Measurements from ENCODE around the gene JMJD7.

Gene JMJD7

DNA sequence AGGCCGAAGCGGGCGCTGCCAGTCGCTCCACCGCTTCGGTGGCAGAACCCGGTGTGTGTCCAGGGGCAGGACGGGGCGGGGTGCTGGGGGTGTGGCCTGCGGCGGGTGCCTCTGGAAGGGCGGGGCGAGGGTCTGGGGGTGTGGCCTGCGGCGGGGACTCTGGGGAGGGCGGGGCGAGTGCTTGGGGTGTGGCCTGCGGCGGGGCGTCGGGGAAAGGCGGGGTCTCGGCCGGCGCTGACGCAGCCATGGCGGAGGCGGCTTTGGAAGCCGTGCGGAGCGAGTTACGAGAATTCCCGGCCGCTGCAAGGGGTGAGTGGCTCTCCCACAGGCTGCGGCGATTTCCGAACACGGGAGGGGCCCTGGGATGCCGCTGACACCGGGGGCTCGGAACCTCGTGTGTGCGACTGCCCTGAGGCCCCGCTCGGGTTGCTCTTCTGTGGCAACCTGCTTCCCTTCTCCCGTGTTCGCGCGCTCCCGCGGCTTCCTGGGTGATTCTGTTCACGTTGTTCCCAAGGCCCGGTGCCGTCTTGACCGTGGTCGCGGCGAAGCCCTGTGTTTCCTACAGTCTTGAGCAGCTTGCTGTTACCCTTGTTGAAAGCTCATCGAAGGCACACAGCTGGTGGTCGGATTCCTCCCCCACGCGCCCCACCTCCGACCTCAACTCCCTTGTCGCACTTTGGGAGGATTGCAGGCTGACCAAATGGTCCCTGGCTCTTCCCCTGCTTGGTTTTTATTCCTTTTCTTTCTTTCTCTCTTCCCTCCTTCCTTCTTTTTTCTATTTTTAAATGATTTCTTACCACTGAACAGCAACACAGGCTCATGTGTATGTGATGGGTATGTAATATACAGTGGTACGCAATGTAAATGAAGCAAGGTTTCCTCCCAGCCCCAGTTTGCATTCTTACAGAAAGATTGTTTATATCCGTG lies at the start of gene JMJD7:
Gene JMJD7 (plus strand): TSS at position 213 of the 927 bp plus-strand sequence. CDS start 33 bp downstream, at position 246.
- peak; percentile 71 for DNase-seq (ENCODE audit: low read depth, low spot score)

DNA sequence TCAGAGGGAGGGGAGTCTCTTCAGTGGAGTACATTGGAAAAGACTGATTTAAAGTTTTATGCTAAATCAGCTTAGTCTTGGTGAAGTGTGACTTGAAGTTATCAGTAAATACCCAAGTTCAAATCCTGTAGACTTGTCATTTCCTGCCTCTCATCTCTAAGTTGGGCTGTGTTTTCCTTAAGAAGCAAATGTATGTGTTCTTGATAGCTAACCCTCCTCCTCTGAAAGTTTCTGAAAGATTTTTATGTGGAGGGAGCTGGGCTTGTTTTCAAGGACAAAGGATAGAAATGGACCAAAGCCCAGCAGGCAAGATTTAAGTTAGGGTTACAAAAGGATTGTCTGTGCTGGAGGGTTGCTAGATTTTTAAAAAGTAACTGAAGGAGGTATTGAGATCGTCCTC lies 49.4 kb upstream of the JMJD7 start:
- no peak for DNase-seq (ENCODE audit: low read depth, low spot score)

DNA sequence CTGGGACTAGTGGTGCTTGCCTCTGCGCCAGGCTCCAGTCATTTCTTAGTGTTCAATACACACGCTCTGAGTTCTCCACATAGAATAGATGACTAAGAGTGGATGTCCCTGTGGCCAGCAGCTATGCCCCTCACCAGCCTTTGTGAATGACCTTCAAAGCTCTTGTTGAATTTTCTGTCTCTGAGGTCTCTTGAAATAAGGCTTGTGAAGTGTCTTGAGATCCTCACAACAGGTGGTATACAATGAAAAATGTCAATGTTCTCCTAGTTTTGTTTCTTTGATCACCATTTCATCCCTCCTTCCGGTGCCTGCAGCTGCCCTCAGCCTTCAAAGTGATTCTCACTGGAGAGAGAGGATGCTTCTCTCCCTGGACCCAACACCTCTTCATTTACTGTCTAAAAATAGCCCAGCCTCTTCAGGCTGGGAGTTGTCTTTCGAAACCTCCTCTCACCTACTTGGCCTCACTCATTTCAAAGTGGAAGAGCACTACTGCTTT lies 48.2 kb upstream of the JMJD7 start:
- no peak for DNase-seq (ENCODE audit: low read depth, low spot score)

DNA sequence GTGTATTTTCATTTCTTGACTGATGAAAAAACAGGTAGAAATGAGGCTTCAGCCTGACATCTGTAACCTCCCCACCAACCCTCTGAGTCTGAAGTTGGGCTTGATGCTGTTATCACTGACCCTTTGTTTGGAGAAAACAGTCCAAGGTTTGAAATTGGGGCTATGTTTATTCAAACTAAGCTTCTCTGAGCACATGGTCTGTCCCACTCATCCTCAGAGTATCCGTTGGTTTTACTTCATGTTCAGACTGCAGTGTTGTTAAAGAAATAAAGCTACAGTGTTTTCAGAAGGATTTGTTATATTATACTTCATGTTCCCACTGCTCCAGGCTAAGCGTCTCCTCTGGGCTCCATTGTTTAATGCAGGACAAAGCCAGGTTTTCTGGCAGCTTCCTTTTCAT lies 47.6 kb upstream of the JMJD7 start:
- no peak for DNase-seq (ENCODE audit: low read depth, low spot score)

DNA sequence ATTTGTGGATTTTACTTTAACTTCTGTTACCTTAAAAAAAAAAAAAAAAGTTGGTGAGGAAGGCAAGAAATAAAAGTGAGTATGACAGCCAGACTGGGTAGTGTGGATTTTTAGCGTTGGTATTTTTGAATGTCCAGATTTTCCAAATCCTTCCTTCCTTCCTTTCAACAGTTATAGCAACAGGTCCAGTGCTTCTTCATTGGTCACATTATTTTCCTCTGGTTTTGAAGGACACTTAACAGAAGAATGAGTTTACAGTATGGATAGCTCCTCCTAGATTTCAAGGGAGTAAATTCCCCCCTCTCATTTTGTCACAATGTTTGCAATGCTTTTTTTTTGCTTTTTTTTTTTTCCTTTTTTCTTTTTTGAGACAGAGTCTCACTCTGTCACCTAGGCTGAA lies 47.2 kb upstream of the JMJD7 start:
- no peak for DNase-seq (ENCODE audit: low read depth, low spot score)

DNA sequence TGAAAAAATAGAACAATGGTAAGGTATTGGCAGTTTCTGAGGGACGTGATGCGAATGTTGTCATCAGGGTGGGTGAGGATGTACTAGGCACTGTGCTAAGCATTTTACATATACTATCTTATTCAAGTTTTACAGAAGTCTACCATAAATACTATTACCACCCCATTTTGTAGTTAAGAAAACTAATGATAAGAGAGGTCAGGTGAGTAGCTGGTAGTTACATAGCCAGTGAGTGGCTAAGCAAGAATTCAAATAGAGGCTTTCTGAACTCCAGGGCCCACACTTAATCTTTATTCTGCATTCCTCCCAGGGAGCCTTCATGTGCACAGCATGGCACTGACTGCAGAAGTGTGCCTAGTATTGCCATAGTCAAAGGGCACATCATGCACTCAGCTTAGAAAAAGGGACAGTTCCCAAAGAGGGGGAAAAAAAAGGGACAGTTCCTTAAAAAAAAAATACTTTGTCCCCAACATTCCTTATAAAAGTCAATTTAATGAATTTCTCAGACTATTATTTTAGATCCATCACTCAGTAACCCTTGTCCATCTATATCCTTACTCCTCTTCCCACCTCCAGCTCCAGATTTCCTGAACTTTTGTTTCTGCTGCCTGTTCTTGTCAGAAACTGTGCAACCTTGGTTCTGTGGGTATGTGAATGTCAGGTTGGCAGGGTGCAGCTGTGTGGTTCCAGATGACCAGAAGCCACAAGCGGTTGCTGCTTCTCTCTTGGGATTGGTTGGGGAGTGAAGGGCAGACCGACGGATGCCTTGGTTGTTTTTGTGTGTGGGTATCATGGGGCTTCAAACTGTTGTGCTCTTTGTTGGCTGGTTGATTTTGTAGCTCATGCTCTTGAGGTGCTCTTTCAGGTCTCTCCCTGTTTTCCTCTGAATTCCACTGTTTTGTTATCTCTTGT lies 45.3 kb upstream of the JMJD7 start:
- DNase-seq (ENCODE audit: low read depth, low spot score): no peak

DNA sequence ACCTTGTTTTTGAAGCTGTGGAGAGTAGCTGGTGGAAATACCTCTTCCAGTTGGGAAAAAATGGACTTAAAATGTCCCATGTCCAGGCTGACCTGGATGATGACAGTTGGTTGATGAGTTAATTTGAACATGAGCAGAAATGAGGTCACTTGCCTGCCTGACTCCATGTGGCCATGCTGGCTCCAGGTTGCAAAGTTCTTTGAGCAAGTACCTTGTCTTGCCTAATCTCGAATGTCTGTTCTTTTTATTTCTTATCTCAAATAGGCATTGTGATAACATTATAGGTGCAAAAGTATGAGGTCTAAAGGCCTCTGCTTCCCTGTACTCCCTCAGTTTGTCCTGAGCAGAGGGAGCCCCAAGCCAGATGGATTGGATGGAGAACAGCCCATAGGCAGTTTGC lies 44.6 kb upstream of the JMJD7 start:
- no peak for DNase-seq (ENCODE audit: low read depth, low spot score)

DNA sequence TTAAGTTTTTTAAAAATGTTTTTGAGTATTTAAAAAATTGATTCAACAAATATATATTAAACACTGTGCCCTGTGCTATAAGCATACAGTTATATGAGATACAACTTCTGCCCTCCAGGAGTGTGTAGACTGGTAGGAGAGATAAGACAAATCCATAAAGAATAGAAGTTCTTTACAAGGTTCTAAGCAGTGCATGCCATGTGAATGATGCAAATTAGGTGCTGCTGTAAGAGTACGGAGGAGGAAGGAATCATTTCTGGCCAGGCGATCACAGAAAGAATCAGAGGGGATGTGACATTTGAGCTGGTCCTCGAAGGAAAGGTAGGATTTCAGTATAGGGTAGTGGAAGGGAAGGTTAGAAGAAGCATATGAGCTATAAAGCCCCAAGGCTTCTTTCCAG lies 39.6 kb upstream of the JMJD7 start:
- DNase-seq (ENCODE audit: low read depth, low spot score): no peak

DNA sequence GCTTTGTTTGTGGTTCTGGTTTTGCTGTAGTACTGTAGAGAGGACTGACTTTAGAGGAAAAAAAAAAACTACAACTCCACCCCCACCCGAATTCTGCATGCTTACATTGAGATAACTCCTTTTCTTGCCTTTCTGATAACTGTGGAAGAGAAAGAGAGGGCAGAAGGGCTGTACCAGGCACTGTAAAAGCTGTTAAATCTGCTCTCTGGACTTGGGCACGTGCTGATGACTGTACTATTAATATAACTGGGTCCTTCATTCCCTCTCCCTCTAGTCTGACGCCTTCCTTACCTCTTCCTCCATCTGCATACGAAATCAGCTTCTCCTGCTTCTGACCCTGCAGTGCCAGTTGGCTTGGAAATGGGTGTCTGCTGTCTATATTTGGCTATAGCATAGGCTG lies 38.7 kb upstream of the JMJD7 start:
- DNase-seq (ENCODE audit: low read depth, low spot score): no peak

DNA sequence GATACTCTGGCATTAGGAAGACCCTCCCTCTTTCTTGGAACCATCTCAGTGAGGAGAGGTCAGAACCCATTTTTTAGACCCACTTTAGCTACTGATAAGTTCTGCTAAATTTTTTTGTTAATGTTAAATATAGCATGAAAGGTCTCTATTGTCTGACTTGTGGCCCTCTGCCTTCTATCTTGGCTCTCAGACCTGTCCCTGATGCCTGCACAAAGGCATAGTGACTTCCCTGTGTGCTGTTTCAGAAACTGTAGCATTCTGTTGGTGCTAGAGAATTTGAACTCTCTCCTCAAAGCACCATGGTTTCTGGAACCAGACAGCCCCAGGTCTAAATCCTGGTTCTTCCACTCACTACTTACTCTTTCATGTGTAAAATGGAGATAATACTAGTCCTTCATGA lies 38.2 kb upstream of the JMJD7 start:
- no peak for DNase-seq (ENCODE audit: low read depth, low spot score)

DNA sequence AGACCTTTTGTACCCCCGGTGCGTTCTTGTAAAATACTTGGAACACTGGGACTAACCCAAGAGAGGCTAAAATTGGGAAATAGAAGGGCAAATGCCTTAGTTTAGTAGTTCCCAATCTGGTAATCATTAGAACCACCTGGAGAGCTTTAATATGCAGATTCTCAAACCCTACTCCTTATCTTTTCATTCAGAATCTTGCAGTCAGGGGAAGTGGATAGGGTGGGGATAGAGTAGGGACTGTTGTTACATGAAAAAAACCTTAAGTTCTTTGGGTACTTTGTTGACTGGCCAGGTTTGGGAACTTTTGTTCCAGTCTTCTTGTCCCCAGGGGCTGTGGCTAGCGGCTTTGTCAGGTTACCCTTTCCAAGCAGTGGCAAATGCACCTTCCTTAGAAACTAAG lies 37.7 kb upstream of the JMJD7 start:
- DNase-seq (ENCODE audit: low read depth, low spot score): no peak

DNA sequence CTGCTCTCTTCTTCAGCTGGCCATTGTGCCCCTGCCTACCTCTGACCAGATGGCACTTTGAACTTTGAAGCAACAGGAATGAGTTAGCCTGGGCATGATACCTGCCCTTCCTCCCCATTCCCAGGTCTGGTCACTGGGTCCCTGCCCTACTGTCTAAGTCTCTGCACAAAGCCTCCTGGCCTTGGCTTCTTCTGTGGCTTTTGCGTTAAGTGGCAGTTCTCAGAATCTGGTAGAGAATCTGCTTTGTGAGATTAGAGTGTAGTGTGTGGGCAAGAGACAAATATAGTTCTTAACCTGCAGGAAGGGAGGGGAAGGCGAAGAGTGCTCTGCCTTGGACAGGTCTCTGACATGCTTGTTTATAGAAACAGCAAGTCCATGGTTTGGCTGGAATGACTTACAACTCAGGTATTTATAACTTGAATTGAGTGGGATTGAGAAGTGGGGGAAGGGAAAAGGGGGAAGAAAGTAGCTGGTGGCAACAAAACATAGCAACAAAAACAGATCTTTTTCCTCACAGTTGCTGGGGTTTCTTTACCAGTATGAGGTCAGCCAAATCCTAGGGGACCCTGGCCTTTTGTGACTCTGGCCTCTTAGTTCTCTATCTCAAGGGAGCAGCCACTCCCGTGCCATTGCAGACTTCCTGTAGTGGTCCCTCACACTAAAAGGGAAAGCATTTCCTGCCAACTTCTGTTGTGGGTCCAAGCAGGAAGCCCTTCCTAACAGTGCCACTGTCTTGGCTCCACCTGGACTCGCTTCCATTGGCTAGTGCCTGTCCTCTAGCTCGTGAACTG lies 36.9 kb upstream of the JMJD7 start:
- peak; percentile 53 for DNase-seq (ENCODE audit: low read depth, low spot score)

DNA sequence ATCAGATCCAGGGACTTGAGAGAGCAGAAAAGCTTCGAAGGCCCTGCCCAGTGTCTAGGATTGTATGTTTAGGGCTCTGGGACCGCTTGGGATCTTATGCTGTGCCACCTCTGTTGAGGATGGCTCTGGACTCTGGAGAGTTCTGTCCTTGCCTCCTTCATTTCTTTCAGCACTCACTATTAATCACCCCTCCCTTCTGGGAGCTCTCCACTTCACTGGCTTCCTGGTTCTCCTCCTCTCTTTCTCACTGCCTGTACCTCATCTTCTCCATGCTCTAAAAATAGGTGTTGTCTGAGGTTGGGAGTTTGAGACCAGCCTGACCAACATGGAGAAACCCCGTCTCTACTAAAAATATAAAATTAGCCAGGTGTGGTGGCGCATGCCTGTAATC lies 36.4 kb upstream of the JMJD7 start:
- DNase-seq (ENCODE audit: low read depth, low spot score): no peak

DNA sequence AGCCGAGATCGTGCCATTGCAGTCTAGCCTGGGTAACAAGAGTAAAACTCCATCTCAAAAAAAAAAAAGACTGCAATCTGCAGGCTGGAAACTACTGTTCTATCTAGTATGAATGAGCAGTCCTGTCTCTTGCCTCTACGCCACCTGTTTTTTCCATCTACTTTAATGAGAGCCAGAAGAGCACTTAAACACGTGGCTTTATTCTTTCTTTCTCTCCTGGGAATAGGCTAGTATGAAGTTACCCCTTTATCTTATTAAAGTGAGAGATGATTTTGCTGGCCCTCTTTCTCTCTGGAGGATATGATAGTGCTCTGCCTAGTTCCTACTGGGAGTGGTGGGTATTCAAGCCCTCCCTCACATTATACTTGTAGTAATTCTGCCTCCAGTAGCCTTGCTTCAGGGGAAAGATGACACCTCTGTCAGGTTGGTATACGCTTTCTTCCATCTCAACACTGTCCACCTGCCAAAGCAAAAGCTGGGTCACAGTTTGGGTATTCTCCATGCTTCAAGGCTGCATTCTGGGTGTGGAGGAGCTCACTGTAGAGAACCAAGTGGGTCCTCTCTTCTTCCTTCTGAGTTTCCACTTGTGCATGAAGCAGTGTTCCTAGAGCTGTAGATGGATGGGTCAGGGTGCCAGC lies 35.8 kb upstream of the JMJD7 start:
- DNase-seq (ENCODE audit: low read depth, low spot score): no peak

DNA sequence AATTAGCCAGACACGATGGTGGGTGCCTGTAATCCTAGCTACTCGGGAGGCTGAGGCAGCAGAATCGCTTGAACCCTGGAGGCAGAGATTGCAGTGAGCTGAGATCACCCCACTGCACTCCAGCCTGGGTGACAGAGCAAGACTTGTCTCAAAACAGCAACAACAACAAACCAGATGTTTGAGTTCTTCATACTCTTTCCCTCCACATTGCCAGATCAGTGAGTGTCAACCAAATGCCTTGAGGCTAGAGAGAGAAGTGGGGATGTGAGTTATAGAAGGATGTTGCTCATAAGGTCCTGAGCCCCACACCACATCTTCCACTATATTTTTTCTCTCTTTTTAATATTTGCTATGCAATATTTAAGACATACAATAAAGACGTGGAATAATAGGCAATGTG lies 33.8 kb upstream of the JMJD7 start:
- DNase-seq (ENCODE audit: low read depth, low spot score): no peak

DNA sequence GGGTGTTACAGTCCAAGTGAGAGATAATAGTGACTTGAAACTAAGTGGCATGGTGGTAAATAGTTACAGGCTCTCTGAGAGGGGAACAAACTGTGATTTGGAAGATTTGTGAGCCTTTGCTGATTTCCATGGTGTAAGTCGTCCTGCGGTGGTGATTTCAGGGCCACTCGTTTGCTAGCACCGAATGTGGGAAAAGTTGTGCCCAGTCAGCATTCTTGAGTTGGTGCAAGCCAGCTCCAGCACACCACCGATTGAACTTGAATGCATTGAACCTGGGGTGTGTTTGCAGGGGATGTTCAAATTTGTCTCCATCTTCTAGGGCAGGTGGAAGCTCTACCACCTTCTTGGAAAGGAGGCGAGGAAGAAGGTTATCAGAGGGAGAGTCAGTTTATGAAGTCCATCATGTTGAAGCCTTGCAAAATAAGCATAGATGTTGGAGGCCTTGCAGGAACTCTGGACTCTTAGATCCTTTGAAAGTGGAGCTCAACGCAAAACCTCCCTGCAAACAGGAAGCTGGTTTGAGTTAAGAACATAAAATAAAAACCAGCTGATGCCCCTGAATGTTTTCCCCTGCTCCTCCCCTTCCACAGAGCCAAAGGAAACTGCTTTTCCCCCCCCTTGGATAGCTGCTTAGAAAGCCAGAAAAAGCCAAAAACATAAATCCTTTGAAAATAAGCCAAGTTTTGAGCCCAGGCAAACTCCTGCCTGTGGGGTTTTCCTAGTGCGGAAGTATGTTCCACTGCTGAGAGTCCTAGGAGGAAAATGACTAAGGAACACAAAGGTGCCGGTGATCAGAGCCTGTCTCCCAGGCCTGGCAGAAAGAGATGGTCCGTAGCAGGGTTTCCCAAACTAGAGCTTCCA lies 31.7 kb upstream of the JMJD7 start:
- no peak for DNase-seq (ENCODE audit: low read depth, low spot score)

DNA sequence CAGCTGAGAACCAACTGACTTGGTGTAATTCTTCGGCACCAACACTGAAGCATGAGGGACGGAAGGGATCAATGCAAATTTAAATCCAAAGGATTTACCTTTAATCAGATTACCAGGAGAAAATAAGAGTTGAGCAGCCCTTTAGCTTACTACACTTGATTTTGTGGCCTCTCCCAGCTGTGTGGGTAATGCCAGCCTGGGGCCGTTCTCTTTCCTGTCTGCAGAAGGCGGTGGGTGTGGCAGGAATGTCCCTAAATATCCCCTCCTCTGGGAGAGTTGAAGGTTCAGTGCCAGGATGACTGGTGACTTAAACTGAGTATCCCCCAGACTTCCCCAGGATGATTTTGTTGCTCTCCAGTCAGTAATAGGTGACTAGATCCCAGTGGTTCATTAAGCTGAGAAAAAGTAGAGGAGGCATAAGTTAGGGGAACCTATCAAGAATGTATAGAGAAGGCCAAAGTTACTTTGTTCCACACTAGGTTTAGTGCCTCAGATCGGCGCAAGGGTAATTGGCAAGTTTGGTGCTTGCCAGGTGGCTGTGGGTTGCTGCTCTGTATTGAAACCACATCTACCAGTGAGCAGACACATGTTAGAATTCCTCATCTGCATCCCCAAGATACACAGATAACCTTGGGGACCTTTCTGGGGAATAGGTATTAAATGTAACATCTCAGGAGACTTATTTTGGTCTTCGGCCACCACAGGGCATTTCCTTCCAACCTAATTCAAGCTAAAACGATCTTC lies 30.5 kb upstream of the JMJD7 start:
- DNase-seq (ENCODE audit: low read depth, low spot score): peak; percentile 47

DNA sequence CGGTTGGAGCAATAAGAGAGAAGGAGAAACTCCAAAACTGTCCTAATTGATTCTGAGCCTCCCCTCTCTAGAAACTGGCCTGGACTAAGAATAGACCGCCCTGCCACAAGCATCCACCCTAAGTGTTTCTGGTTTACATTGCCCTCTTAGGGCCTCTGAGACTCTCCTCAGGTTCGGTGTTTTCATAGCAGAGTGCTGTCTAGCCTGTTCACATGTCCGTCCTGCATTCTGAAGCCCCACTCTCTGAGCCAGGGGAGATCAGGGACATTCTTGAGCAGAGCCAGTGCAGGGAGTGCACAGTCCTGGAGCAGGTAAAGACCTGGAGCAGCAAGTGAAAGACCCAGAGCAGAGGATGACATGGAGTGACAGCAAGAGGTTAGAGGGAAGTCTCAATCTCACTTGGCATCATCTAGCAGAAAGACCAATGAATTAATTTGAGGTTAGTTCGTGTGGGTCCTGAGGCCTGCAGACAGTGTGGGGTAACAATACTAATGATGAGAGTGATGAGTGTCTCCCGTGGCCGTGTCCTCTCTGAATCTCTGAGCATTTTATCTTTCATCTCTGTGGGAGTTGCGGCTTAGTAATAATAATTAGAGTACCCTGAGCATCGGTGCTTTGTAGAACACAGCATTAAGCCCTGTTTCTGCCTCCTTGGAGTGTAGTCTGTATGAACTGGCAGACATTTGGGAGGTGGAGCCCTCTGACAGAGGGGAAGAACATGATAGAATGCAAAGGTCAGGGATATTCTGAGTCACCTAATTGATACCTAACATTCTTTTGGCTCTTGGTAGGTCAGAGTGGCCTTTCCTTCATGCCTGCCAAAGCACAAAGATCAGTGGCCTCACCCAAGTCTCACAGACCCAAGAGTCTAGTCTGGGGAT lies 29.0 kb upstream of the JMJD7 start:
- no peak for DNase-seq (ENCODE audit: low read depth, low spot score)

DNA sequence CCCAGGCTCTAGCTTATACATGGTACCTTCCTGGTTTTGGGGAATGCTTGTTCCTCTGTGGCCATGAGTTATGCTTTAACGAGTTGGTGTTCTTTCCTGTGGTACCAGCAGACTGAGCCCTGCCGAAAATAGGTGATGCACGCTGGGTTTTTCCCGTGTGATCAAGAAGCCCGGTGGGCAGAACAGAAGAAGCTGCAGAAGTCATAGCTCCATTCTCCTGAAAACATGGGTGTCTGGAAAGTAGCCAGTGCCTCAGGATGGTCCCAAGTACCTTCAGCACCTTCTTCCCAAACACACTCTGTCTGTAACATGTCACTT lies 28.4 kb upstream of the JMJD7 start:
- no peak for DNase-seq (ENCODE audit: low read depth, low spot score)

All from ELF-1 (cell line).